Measurements from ENCODE around the gene DCAKD.
"Not testable (repeated sequence)": the region's sequence is repeated elsewhere in the genome, so short reads cannot be mapped to it uniquely, and the experiment has no call there.

DCAKD gene

GRCh38 chr17:45063198-45063597 is 11.8 kb upstream of the DCAKD start:
- no peak for DNase-seq (ENCODE audit: low read depth, low spot score)

GRCh38 chr17:45061606-45062205 is 10.3 kb upstream of the DCAKD start:
- DNase-seq (ENCODE audit: low read depth, low spot score), result no peak

GRCh38 chr17:45060797-45061605 is 9.6 kb upstream of the DCAKD start, which contains the start of gene NMT1:
Gene NMT1, plus strand, starts transcription at chr17:45061317. Its CDS starts 13 bp downstream, at chr17:45061330.
- DNase-seq (ENCODE audit: low read depth, low spot score), result peak; percentile 96

DNA sequence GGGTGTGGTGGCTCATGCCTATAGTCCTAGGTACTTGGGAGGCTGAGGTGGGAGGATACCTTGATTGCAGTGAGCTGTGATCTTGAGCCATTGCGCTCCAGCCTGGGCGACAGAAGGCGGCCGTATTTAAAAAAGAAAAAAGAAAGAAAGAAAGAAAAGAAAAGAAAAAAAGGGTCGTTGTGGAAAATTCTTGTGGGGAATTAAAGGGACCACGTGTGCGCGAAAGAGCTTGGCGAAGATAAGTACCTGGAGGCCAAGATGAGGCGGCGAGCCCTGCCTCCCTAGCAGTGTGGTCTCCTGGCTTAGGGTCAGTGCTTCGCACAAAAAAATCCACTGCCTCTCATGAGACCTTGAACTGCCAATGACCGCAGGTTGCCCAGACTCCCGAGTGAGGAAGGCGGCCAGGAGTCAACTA is 9.0 kb upstream of the DCAKD start:
- DNase-seq (ENCODE audit: low read depth, low spot score), result no peak

- DNase-seq (ENCODE audit: low read depth, low spot score), result no peak
These were observed 780 bp upstream of the DCAKD start for GRCh38 chr17:45052052-45052772.

DNA sequence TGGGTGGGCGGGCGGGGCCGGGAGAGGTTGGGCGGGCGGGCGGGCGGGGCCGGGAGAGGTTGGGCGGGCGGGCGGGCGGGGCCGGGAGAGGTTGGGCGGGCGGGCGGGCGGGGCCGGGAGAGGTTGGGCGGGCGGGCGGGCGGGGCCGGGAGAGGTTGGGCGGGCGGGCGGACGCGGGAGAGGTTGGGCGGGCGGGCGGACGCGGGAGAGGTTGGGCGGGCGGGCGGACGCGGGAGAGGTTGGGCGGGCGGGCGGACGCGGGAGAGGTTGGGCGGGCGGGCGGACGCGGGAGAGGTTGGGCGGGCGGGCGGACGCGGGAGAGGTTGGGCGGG is 254 bp upstream of the DCAKD start:
- not testable (repeated sequence) for DNase-seq (ENCODE audit: low read depth, low spot score)

GRCh38 chr17:45050481-45051059 is 862 bp downstream of the DCAKD start:
- no peak for DNase-seq (ENCODE audit: low read depth, low spot score)

- DNase-seq (ENCODE audit: low read depth, low spot score), result no peak
These were observed 2.5 kb downstream of the DCAKD start for GRCh38 chr17:45048795-45049563.

DNA sequence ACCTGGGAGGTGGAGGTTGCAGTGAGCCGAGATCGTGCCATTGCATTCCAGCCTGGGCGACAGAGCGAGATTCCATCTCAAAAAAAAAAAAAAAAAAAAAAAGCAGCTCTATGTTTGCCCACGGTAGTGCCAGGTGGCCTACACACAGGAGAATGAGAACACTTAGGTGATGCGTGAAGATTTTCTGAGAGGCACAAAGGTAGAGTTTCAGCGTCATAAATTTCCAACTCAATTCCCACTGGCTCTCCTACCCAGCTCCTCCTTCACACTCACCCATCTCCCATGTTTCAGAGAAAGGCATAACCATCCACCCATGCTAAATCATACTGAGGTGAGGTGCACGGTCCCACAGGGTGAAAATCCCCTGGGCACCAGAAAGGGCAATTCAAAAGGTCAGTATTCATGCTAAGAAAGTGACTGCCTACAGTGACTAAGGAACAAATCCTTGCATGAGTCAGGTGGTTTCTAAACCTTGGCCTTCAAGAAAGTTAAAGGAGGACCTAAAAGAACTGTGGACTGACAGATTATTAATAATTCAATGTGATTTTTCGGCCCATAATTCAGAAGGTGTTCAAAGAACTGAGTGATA is 4.8 kb downstream of the DCAKD start:
- no peak for DNase-seq (ENCODE audit: low read depth, low spot score)

DNA sequence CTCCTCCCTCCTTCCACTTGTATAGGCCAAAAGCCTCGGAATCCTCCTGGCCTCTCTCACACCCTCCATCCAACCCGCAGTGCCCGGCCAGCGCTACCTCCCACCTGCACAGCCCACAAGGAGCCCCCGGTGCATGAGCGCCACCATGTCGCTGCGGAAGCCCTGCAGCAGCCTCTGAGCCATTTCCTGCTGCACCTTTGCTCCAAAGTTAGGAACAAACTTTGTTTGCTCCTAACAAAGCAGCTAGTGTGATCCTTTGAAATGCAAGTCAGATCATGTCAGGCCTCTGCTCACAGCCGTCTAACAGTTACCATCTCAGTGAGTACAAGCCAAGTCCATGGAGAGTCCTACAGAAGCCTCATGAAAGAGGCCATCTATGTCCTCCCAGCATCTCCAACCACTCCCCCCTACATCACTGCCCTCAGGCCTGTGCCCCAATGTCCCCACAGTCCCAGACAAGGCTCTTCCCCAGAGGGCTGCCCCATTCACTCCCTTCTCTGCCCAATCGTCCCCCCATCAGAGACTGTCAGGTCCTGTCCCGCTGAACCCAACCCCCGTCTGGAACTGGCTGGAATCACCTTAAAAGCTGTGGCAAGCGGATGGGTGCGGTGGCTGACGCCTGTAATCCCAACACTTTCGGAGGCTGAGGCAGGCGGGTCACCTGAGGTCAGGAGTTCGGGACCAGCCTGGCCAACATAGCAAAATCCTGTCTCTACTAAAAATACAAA is 7.5 kb downstream of the DCAKD start:
- no peak for DNase-seq (ENCODE audit: low read depth, low spot score)

DNA sequence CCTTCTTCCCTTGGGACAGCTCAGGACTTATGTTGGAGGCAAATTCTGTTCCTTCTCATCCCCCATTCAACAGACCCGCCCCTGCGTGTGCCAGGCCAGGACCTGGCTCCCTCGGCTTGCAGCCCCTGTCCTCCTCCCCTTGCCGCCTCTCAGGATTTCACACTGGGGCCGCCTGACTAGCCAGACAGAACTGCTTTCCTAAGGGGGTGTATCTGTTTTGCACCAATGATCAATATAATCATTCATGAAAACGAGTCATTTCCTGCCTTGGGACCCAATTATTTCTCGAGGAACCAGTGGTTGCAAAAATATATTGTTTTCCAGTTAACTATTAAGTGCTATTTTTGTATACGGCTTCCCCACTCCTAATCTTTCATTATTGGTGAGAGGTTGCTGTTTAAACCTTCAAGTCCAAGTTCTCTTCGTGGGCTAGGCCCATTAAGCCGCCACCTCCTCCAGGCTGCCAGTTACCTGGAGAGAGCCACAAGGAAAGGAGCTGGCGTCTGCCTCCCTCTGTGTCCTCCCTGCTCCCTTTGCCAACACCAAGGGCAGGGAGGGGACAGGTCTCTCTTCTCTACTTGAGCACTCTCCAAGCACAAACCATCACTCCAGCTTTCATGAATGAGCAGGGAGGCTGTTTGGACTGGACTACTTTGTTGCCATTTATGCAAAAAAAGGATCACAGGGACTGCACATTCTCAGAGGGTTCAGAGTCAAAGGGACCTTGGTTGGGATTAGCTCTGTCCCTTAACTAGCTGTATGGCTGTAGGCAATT is 8.9 kb downstream of the DCAKD start:
- DNase-seq (ENCODE audit: low read depth, low spot score), result no peak

- no peak for DNase-seq (ENCODE audit: low read depth, low spot score)
These were observed 11.0 kb downstream of the DCAKD start for GRCh38 chr17:45040459-45040858.

GRCh38 chr17:45038728-45039634 is 12.5 kb downstream of the DCAKD start:
- DNase-seq (ENCODE audit: low read depth, low spot score), result no peak

DNA sequence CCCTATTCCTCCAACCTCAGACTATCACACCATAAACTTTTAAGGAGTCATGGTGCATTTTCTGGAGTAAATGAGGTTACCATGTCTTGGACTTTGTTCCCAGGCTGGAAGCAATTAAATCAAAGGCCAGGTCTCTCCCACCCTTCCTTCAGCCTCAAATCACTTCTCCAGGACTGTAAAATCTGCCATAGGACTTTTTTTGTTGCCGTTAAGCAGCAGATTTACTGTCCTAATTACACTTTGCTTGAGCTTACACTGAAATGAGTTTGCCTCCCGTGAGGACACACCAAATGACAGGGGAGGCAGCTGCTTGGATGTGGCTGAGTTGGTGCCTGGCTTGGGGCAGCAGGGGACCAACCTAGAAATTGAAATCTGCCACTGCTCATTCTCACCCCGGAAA is 14.7 kb downstream of the DCAKD start:
- DNase-seq (ENCODE audit: low read depth, low spot score), result no peak

DNA sequence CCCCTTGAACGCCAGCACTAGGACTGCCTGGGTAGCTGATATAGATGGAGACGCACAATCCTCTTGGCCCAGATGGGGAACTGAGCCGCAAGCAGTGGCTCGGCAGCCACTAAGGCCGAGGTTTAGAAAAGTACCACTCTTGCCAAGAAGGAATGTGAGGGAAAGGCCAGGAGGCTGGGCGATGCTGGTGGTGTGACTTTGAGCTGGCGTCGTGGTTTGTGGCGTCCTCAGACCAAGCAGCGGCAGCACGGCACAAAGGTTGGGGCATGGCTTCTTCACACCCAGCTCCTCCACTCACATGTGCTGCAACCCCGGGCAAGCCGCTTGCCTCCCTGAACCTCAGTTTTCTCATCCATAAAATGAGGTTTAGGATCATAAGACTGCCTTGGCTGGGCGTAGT is 15.6 kb downstream of the DCAKD start:
- no peak for DNase-seq (ENCODE audit: low read depth, low spot score)

- no peak for DNase-seq (ENCODE audit: low read depth, low spot score)
These were observed 16.8 kb downstream of the DCAKD start for GRCh38 chr17:45034599-45034998.

- DNase-seq (ENCODE audit: low read depth, low spot score), result no peak
These were observed 19.3 kb downstream of the DCAKD start for GRCh38 chr17:45032174-45032541.

DNA sequence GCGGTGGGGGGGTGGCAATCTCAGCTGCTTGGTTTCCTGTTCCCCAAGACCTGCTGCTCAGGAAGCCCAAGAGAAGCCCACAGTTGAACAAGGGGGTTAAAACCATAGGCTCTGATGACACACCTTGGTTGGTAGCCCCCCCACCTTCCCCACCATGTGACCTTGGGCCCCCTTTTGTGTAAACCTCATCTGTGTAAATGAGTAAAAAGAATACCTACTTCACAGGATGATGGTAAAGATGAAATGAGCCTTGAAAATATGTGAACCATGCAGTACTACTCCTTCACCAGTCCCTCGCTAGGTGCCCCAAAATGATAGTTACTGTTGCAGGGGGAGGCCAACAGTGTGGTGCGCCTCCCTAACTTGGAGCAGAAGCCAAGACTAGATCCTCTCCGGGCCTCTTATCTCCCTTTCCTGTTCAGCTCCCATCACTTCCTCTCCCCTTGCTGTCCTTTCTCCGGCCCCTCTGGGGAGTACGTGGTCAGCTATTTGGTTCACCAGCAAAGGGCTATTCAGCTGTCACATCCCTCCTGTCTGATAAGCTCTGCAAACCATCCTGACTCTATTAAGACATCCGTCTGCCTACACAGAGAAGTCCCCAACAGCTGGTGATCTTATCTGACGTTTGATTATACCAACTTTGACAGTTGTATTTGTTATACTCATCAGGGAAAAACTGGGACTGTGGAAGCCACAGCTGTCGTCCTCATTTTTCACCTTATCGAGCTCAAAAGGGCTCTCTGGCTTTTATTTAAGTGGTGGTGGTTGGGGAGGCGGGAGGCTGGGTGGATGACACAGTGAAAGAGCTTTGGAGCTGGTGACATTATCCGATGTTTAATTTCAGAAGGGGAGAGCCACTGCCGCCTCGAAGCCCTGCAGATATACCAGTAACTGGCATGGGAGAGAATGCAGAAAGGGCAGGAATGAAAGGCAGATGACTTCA is 19.9 kb downstream of the DCAKD start:
- no peak for DNase-seq (ENCODE audit: low read depth, low spot score)

All from activated naive CD8-positive, alpha-beta T cell treated with anti-CD3 and anti-CD28 coated beads, Interleukin-2, amount 50 U/mL, for 16 hours (primary cell).